GM12864 (cell line): ENCODE measurements around the gene CCL25.

Experiments
- DNase-seq: peaks from one replicate; pipeline ENCODE4 v3.0.0-alpha.2; 2011; ENCODE audit warnings: low read depth
- H3K4me3 ChIP-seq: 2 replicates; pipeline ENCODE4 v1.5.1; 2011; ENCODE audit warnings: mild to moderate bottlenecking, low read depth, low read length, control low read depth
- CTCF ChIP-seq: IDR thresholded peaks from 2 replicates; pipeline ENCODE4 v1.5.1; 2011; ENCODE audit warnings: low read depth, mild to moderate bottlenecking, moderate library complexity, low read length, control low read depth, inconsistent platforms; ENCODE audit errors: missing control alignments

Gene CCL25

GRCh38 chr19:8079988-8080387 lies 27.4 kb downstream of the CCL25 start:
- no peak overlapping the region for H3K4me3 ChIP-seq

GRCh38 chr19:8080832-8081231 lies 28.3 kb downstream of the CCL25 start:
- no peak for DNase-seq
- TF ChIP-seq CTCF = no peak
- H3K4me3 ChIP-seq = no peak overlapping the region

More at GRCh38 chr19:8079988-8080387, 27.4 kb downstream of the CCL25 start:
- TF ChIP-seq CTCF = no peak
- no peak for DNase-seq

- no peak for TF ChIP-seq CTCF
- H3K4me3 ChIP-seq = no peak overlapping the region
- no peak for DNase-seq
Measured at GRCh38 chr19:8081569-8082550, 29.3 kb downstream of the CCL25 start.

- no peak for TF ChIP-seq CTCF
- H3K4me3 ChIP-seq = no peak overlapping the region
- no peak for DNase-seq
Measured at GRCh38 chr19:8083141-8083540, 30.6 kb downstream of the CCL25 start.

- TF ChIP-seq CTCF = no peak
Measured at GRCh38 chr19:8084152-8084551, 31.6 kb downstream of the CCL25 start.

GRCh38 chr19:8085598-8086408 lies 33.2 kb downstream of the CCL25 start:
- no peak for TF ChIP-seq CTCF
- no peak overlapping the region for H3K4me3 ChIP-seq
- no peak for DNase-seq

More at GRCh38 chr19:8084152-8084551, 31.6 kb downstream of the CCL25 start:
- H3K4me3 ChIP-seq = no peak overlapping the region
- no peak for DNase-seq
